T-helper 2 cell (primary cell): ENCODE data around the gene HOXB2.

Experiments
- DNase-seq, 5 experiments: peaks; one replicate each; pipeline versions ENCODE4 v3.0.0 to v3.0.0-alpha.2; 2012 to 2022
- total RNA-seq, 2 donors: gene quantifications; one replicate each; lab custom pipeline; 2026; lab: John Stamatoyannopoulos, UW

The HOXB2 gene
- total RNA-seq = 12.1 to 22.8 reads per million in 2 donors

- no peak for DNase-seq
Measured at GRCh38 chr17:48545022-48545375, at the start of gene HOXB2. TSS of gene HOXB2 (minus strand) at chr17:48545109. CDS start at chr17:48544911, 198 bp downstream.

GRCh38 chr17:48593840-48594537 is 49.1 kb upstream of the HOXB2 start:
- peak; percentile 66 to 79 (median 71) for DNase-seq

GRCh38 chr17:48593126-48593829 is 48.4 kb upstream of the HOXB2 start, which contains the start of gene HOXB5:
TSS of gene HOXB5 (minus strand) at chr17:48593779. CDS start at chr17:48593682, 97 bp downstream.
- DNase-seq = peak in 1 of 5 experiments; percentile 44

- no peak for DNase-seq
Measured at GRCh38 chr17:48592577-48592976, 47.7 kb upstream of the HOXB2 start.

GRCh38 chr17:48592057-48592514 is 47.2 kb upstream of the HOXB2 start:
- DNase-seq = no peak

GRCh38 chr17:48591255-48592056 is 46.5 kb upstream of the HOXB2 start:
- DNase-seq = no peak

- no peak for DNase-seq
Measured at GRCh38 chr17:48590607-48591161, 45.8 kb upstream of the HOXB2 start.

- DNase-seq = no peak
Measured at GRCh38 chr17:48589831-48590606, 45.1 kb upstream of the HOXB2 start, which contains the start of gene HOXB3. TSS of gene HOXB3 (minus strand) at chr17:48590241. CDS start at chr17:48552474, 37,767 bp downstream.

- no peak for DNase-seq
Measured at GRCh38 chr17:48589060-48589830, 44.3 kb upstream of the HOXB2 start.

- no peak for DNase-seq
Measured at GRCh38 chr17:48588528-48588927, 43.6 kb upstream of the HOXB2 start.

- no peak for DNase-seq
Measured at GRCh38 chr17:48588074-48588415, 43.1 kb upstream of the HOXB2 start.

- DNase-seq = no peak
Measured at GRCh38 chr17:48587276-48588073, 42.6 kb upstream of the HOXB2 start.

GRCh38 chr17:48586355-48587258 is 41.7 kb upstream of the HOXB2 start:
- DNase-seq = peak in 1 of 5 experiments; percentile 28

- no peak for DNase-seq
Measured at GRCh38 chr17:48584223-48584741, 39.4 kb upstream of the HOXB2 start.

- no peak for DNase-seq
Measured at GRCh38 chr17:48583708-48584222, 38.9 kb upstream of the HOXB2 start.

- no peak for DNase-seq
Measured at GRCh38 chr17:48582750-48583069, 37.8 kb upstream of the HOXB2 start.

- DNase-seq = no peak
Measured at GRCh38 chr17:48579760-48580554, 35.0 kb upstream of the HOXB2 start.

- DNase-seq = no peak
Measured at GRCh38 chr17:48579471-48579759, 34.5 kb upstream of the HOXB2 start.
